A673 (cell line): Measurements from ENCODE around the gene NLRP1. TPM values are rescaled to one million over a fixed set of nuclear protein-coding genes. Genes with fewer than 3 reads are reported as not detected.

ENCODE experiments used
- BruUV-seq: library from RNA; stranded (reverse); fragments of 400-500 nt; replicated peaks from 2 replicates; lab custom pipeline; 2021; lab: Mats Ljungman, UMichigan
- CTCF ChIA-PET: fragments of 300-600 bp; sonication (Branson Sonifier 250); formaldehyde crosslinking; loops from one replicate; lab custom pipeline; 2022; ENCODE audit warnings: antibody characterized with exemption; lab: Charles Lee
- POLR2A ChIA-PET: fragments of 300-600 bp; sonication (Branson Sonifier 250); formaldehyde crosslinking; loops from one replicate; lab custom pipeline; 2022; ENCODE audit warnings: antibody characterized with exemption; ENCODE audit not compliant: low non-redundant PET; lab: Charles Lee
- DNase-seq: peaks from one replicate; pipeline ENCODE4 v3.0.0-alpha.2; 2015; ENCODE audit warnings: low spot score
- H3K27ac ChIP-seq: fragments of 200-600 bp; sonication (generic); 2 replicates; pipeline ENCODE4 v1.5.1; 2016; ENCODE audit warnings: mixed run types, low read depth, mild to moderate bottlenecking, mixed read lengths, antibody characterized with exemption, low read length; ENCODE audit not compliant: poor library complexity, severe bottlenecking
- H3K27me3 ChIP-seq: fragments of 200-600 bp; sonication (generic); replicated peaks from 2 replicates; pipeline ENCODE4 v1.6.1; 2017; ENCODE audit warnings: mixed run types, low read depth, mild to moderate bottlenecking, mixed read lengths, antibody characterized with exemption, low read length; ENCODE audit not compliant: insufficient read depth, poor library complexity
- H3K36me3 ChIP-seq: fragments of 200-600 bp; sonication (generic); 2 replicates; pipeline ENCODE4 v1.6.1; 2016; ENCODE audit warnings: mixed run types, mild to moderate bottlenecking, mixed read lengths, antibody characterized with exemption, low read length; ENCODE audit not compliant: insufficient read depth, poor library complexity, severe bottlenecking
- H3K4me1 ChIP-seq: fragments of 200-600 bp; sonication (generic); 2 replicates; pipeline ENCODE4 v1.6.1; 2017; ENCODE audit warnings: mixed run types, mild to moderate bottlenecking, mixed read lengths, antibody characterized with exemption, low read length; ENCODE audit not compliant: insufficient read depth, poor library complexity, severe bottlenecking
- H3K4me3 ChIP-seq: fragments of 200-600 bp; sonication (generic); 2 replicates; pipeline ENCODE4 v1.5.1; 2016; ENCODE audit warnings: low read depth, mixed run types, mild to moderate bottlenecking, mixed read lengths, low read length; ENCODE audit not compliant: poor library complexity, severe bottlenecking
- H3K9me3 ChIP-seq: fragments of 200-600 bp; sonication (generic); 2 replicates; pipeline ENCODE4 v1.6.1; 2016; ENCODE audit warnings: mixed run types, low read depth, mild to moderate bottlenecking, mixed read lengths, antibody characterized with exemption, low read length; ENCODE audit not compliant: poor library complexity, severe bottlenecking
- CTCF ChIP-seq: fragments of 300-800, 200-600 bp; sonication (generic); conservative IDR thresholded peaks from 2 replicates; pipeline ENCODE4 v1.5.1; 2017; ENCODE audit warnings: low read depth, mild to moderate bottlenecking, antibody characterized with exemption, low read length, moderate library complexity, mixed read lengths
- EZH2 ChIP-seq: fragments of 200-600 bp; sonication (generic); IDR thresholded peaks from 2 replicates; pipeline ENCODE4 v1.6.1; 2017; ENCODE audit warnings: borderline replicate concordance, low read depth, mild to moderate bottlenecking, mixed read lengths, antibody characterized with exemption, low read length; ENCODE audit not compliant: poor library complexity, severe bottlenecking
- intact Hi-C: fragments of 100-400 bp; cut with micrococcal nuclease; formaldehyde crosslinking; loops from one replicate; pipeline ENCODE4 v1.10.0; 2022; ENCODE audit not compliant: unreplicated experiment
- total RNA-seq: library from RNA; stranded (reverse); gene quantifications from 2 replicates; pipeline ENCODE4 v1.2.3, GENCODE V29; 2021

The NLRP1 gene
- total RNA-seq, 1 experiment from 2014 or later = 5.2 TPM

GRCh38 chr17:5562661-5563360 lies 21.5 kb downstream of the NLRP1 start:
- Histone ChIP-seq H3K27ac (no peak overlapping the region), H3K36me3 (no peaks in the 10 kb centered on the region), H3K27me3 (peaks cover 29% of the 10 kb centered on the region), H3K4me3 (no peak overlapping the region), H3K4me1 (no peaks in the 10 kb centered on the region), H3K9me3 (no peaks in the 10 kb centered on the region)
- no peak for DNase-seq
- POLR2A ChIA-PET = no interaction called here
- intact Hi-C loops = no loop called here
- CTCF ChIA-PET = no interaction called here
- TF ChIP-seq CTCF = no peak
- no peak for TF ChIP-seq EZH2
- no TSS peak for BruUV-seq

- BruUV-seq = no TSS peak
- no peaks in the 10 kb centered on the region for H3K9me3 ChIP-seq
These were observed 22.4 kb downstream of the NLRP1 start for GRCh38 chr17:5561736-5562571.

More at GRCh38 chr17:5561736-5562571, 22.4 kb downstream of the NLRP1 start:
- H3K27ac ChIP-seq = no peak overlapping the region
- H3K27me3 ChIP-seq = peaks cover 24% of the 10 kb centered on the region
- H3K4me1 ChIP-seq = no peaks in the 10 kb centered on the region
- ChIA-PET POLR2A (no interaction called here), CTCF (no interaction called here)
- no peak for DNase-seq
- no peak for TF ChIP-seq EZH2
- no peak for TF ChIP-seq CTCF
- no peaks in the 10 kb centered on the region for H3K36me3 ChIP-seq
- intact Hi-C loops = no loop called here
- H3K4me3 ChIP-seq = no peak overlapping the region
